ENCODE measurements around the gene FIBP.

DNA sequence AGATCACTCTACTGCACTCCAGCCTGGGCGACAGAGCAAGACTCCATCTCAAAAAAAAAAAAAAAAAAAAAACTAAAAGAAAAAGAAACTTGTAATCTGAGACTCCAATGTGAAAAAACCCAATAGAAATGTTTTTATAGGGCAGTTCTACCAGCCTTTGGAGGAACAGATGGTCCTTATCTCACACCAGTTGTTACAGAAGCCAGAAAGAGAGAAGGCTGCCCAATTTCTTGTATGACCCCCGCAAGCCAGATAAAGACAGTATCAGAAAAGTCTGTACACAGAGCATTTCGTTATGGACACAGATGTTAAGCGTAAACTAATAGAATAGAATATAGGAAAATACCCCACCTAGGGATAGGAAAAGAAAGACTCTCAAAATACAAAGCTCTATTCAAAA is 45.7 kb upstream of the FIBP start:
- TF ChIP-seq, protein P1, sequence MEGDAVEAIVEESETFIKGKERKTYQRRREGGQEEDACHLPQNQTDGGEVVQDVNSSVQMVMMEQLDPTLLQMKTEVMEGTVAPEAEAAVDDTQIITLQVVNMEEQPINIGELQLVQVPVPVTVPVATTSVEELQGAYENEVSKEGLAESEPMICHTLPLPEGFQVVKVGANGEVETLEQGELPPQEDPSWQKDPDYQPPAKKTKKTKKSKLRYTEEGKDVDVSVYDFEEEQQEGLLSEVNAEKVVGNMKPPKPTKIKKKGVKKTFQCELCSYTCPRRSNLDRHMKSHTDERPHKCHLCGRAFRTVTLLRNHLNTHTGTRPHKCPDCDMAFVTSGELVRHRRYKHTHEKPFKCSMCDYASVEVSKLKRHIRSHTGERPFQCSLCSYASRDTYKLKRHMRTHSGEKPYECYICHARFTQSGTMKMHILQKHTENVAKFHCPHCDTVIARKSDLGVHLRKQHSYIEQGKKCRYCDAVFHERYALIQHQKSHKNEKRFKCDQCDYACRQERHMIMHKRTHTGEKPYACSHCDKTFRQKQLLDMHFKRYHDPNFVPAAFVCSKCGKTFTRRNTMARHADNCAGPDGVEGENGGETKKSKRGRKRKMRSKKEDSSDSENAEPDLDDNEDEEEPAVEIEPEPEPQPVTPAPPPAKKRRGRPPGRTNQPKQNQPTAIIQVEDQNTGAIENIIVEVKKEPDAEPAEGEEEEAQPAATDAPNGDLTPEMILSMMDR (IDR thresholded peaks at IDR 0.05), result no peak
- no peak for TF ChIP-seq POLR2A (IDR thresholded peaks at IDR 0.05)
